ENCODE measurements around the gene STRC. TPM values are rescaled to one million over a fixed set of nuclear protein-coding genes. Genes with fewer than 3 reads are reported as not detected.
"Not testable (repeated sequence)": the region's sequence is repeated elsewhere in the genome, so short reads cannot be mapped to it uniquely, and the experiment has no call there.

STRC gene
- 1 to 10 TPM; 2.1 to 2.6 TPM for total RNA-seq

- H3K36me3 Mint-ChIP-seq; POLR2A ChIA-PET; H3K27ac Mint-ChIP-seq; H3K4me3 Mint-ChIP-seq; H3K27me3 Mint-ChIP-seq; H3K9me3 Mint-ChIP-seq; DNase-seq; H3K4me1 Mint-ChIP-seq; ATAC-seq (ENCODE audit: low read depth): not testable (repeated sequence)
Observed at GRCh38 chr15:43618700-43619099, at the start of gene STRC. Gene STRC (minus strand): TSS chr15:43618800. CDS start chr15:43618722, 78 bp downstream.

GRCh38 chr15:43666177-43666576 is 47.6 kb upstream of the STRC start:
- DNase-seq, H3K9me3 Mint-ChIP-seq: not testable (repeated sequence)

GRCh38 chr15:43663333-43663732 is 44.7 kb upstream of the STRC start:
- H3K4me1 Mint-ChIP-seq; ATAC-seq (ENCODE audit: low read depth); H3K27ac Mint-ChIP-seq; H3K27me3 Mint-ChIP-seq; H3K9me3 Mint-ChIP-seq; DNase-seq; H3K4me3 Mint-ChIP-seq; POLR2A ChIA-PET; H3K36me3 Mint-ChIP-seq: not testable (repeated sequence)

More at GRCh38 chr15:43666177-43666576, 47.6 kb upstream of the STRC start:
- ATAC-seq (ENCODE audit: low read depth); H3K27me3 Mint-ChIP-seq; POLR2A ChIA-PET; H3K36me3 Mint-ChIP-seq; H3K4me1 Mint-ChIP-seq; H3K27ac Mint-ChIP-seq; H3K4me3 Mint-ChIP-seq: not testable (repeated sequence)

- H3K4me3 Mint-ChIP-seq; H3K4me1 Mint-ChIP-seq; H3K27me3 Mint-ChIP-seq; H3K9me3 Mint-ChIP-seq; ATAC-seq (ENCODE audit: low read depth); H3K27ac Mint-ChIP-seq; H3K36me3 Mint-ChIP-seq; POLR2A ChIA-PET; DNase-seq: not testable (repeated sequence)
Observed at GRCh38 chr15:43662293-43662692, 43.7 kb upstream of the STRC start.

- H3K27me3 Mint-ChIP-seq, H3K4me1 Mint-ChIP-seq, POLR2A ChIA-PET: not testable (repeated sequence)
Observed at GRCh38 chr15:43659727-43660126, 41.1 kb upstream of the STRC start.

GRCh38 chr15:43649430-43649926 is 30.9 kb upstream of the STRC start:
- H3K27me3 Mint-ChIP-seq; ATAC-seq (ENCODE audit: low read depth); H3K36me3 Mint-ChIP-seq; POLR2A ChIA-PET; H3K4me1 Mint-ChIP-seq; H3K27ac Mint-ChIP-seq; DNase-seq; H3K9me3 Mint-ChIP-seq; H3K4me3 Mint-ChIP-seq: not testable (repeated sequence)

More at GRCh38 chr15:43659727-43660126, 41.1 kb upstream of the STRC start:
- not testable (repeated sequence) for DNase-seq; H3K9me3 Mint-ChIP-seq; ATAC-seq (ENCODE audit: low read depth); H3K36me3 Mint-ChIP-seq; H3K27ac Mint-ChIP-seq; H3K4me3 Mint-ChIP-seq

- Mint-ChIP-seq H3K4me3 (no peak within 1 kb of the TSS), H3K27me3 (no peaks in the 10 kb centered on the region), H3K9me3 (no peaks in the 10 kb centered on the region), H3K4me1 (no peaks in the 10 kb centered on the region), H3K27ac (no peak within 1 kb of the TSS), H3K36me3 (no peaks in the 10 kb centered on the region)
- DNase-seq (no peak), ATAC-seq (ENCODE audit: low read depth) (no peak)
- POLR2A ChIA-PET: no interaction called here
Observed at GRCh38 chr15:43648649-43649429, 30.2 kb upstream of the STRC start, which contains the start of gene CATSPER2. Gene CATSPER2 (minus strand): TSS chr15:43648844. CDS start chr15:43648061, 783 bp downstream.

GRCh38 chr15:43638464-43639204 is 20.0 kb upstream of the STRC start:
- not testable (repeated sequence) for H3K4me3 Mint-ChIP-seq; H3K36me3 Mint-ChIP-seq; H3K9me3 Mint-ChIP-seq; H3K4me1 Mint-ChIP-seq; H3K27me3 Mint-ChIP-seq; DNase-seq; H3K27ac Mint-ChIP-seq; ATAC-seq (ENCODE audit: low read depth)
- POLR2A ChIA-PET: interaction anchor here (0.6 kb wide), 1 partner anchor 12 kb away, joined by 5 read pairs; no protein-coding TSS in a partner anchor

- POLR2A ChIA-PET; ATAC-seq (ENCODE audit: low read depth): not testable (repeated sequence)
Observed at GRCh38 chr15:43626937-43627336, 8.3 kb upstream of the STRC start.

GRCh38 chr15:43625106-43625505 is 6.5 kb upstream of the STRC start:
- POLR2A ChIA-PET: no interaction called here
- no peaks in the 10 kb centered on the region for H3K9me3 Mint-ChIP-seq
- peaks cover 6% of the 10 kb centered on the region for H3K27me3 Mint-ChIP-seq
- ATAC-seq (ENCODE audit: low read depth): no peak
- H3K36me3 Mint-ChIP-seq: no peaks in the 10 kb centered on the region
- H3K4me3 Mint-ChIP-seq: no peak overlapping the region
- no peak overlapping the region for H3K27ac Mint-ChIP-seq
- H3K4me1 Mint-ChIP-seq: no peaks in the 10 kb centered on the region
- DNase-seq: no peak

More at GRCh38 chr15:43626937-43627336, 8.3 kb upstream of the STRC start:
- not testable (repeated sequence) for H3K4me3 Mint-ChIP-seq, H3K4me1 Mint-ChIP-seq, H3K9me3 Mint-ChIP-seq, DNase-seq, H3K27me3 Mint-ChIP-seq, H3K27ac Mint-ChIP-seq, H3K36me3 Mint-ChIP-seq

- DNase-seq; H3K9me3 Mint-ChIP-seq; H3K4me1 Mint-ChIP-seq; H3K4me3 Mint-ChIP-seq; H3K27me3 Mint-ChIP-seq; ATAC-seq (ENCODE audit: low read depth); POLR2A ChIA-PET; H3K36me3 Mint-ChIP-seq; H3K27ac Mint-ChIP-seq: not testable (repeated sequence)
Observed at GRCh38 chr15:43622068-43622799, 3.6 kb upstream of the STRC start.

- POLR2A ChIA-PET; H3K4me1 Mint-ChIP-seq; H3K9me3 Mint-ChIP-seq; H3K27ac Mint-ChIP-seq; H3K27me3 Mint-ChIP-seq; H3K4me3 Mint-ChIP-seq; ATAC-seq (ENCODE audit: low read depth); H3K36me3 Mint-ChIP-seq; DNase-seq: not testable (repeated sequence)
Observed at GRCh38 chr15:43617750-43618149, 850 bp downstream of the STRC start.

GRCh38 chr15:43602233-43602632 is 16.4 kb downstream of the STRC start:
- H3K27ac Mint-ChIP-seq; H3K36me3 Mint-ChIP-seq; H3K4me3 Mint-ChIP-seq; DNase-seq; H3K9me3 Mint-ChIP-seq; H3K4me1 Mint-ChIP-seq; POLR2A ChIA-PET; H3K27me3 Mint-ChIP-seq; ATAC-seq (ENCODE audit: low read depth): not testable (repeated sequence)
